ENCODE measurements around the gene ERF. TPM values are rescaled to one million over a fixed set of nuclear protein-coding genes. Genes with fewer than 3 reads are reported as not detected.
A peak's percentile ranks its signal among the peaks of the same experiment; 100 is the strongest.

ERF gene
- total and polyA plus RNA-seq, 10 of the 15 experiments (the other 5 are each of a cell fraction or from before 2014, with no cell fraction given): 0.02 to 51.8 (median 14.4) TPM

- TF ChIP-seq MLLT1 (IDR thresholded peaks at IDR 0.05): 0 out of 2 replicates have a peak, but pooled peaks have one; percentile 28
- no peak for TF ChIP-seq ZNF622 (IDR thresholded peaks at IDR 0.05)
- no peak for TF ChIP-seq NRF1 (conservative IDR thresholded peaks at IDR 0.05; ENCODE audit: low read depth, low read length)
- peak; percentile 81; the same call in 1 of the 2 replicates for TF ChIP-seq HDGF (IDR thresholded peaks at IDR 0.05)
- TF ChIP-seq CEBPZ (IDR thresholded peaks at IDR 0.05; ENCODE audit: low read depth, low read length): no peak
- no peak for TF ChIP-seq SIX5 (IDR thresholded peaks at IDR 0.05; ENCODE audit: low read depth, low read length, severe bottlenecking)
- no peak for TF ChIP-seq ZBTB33 (IDR thresholded peaks at IDR 0.05)
- TF ChIP-seq HDAC6 (IDR thresholded peaks at IDR 0.05; ENCODE audit: unreplicated experiment): no peak
- TF ChIP-seq MYB (IDR thresholded peaks at IDR 0.05; ENCODE audit: borderline replicate concordance, low read depth, low read length): no peak
- peak; percentile 28; the same call in 1 of the 2 replicates for TF ChIP-seq HCFC1 (IDR thresholded peaks at IDR 0.05; ENCODE audit: low read length)
- TF ChIP-seq RBBP5 (conservative IDR thresholded peaks at IDR 0.05): no peak
- no peak for TF ChIP-seq IRF4 (IDR thresholded peaks at IDR 0.05; ENCODE audit: low read depth, low read length)
- TF ChIP-seq, protein P1, sequence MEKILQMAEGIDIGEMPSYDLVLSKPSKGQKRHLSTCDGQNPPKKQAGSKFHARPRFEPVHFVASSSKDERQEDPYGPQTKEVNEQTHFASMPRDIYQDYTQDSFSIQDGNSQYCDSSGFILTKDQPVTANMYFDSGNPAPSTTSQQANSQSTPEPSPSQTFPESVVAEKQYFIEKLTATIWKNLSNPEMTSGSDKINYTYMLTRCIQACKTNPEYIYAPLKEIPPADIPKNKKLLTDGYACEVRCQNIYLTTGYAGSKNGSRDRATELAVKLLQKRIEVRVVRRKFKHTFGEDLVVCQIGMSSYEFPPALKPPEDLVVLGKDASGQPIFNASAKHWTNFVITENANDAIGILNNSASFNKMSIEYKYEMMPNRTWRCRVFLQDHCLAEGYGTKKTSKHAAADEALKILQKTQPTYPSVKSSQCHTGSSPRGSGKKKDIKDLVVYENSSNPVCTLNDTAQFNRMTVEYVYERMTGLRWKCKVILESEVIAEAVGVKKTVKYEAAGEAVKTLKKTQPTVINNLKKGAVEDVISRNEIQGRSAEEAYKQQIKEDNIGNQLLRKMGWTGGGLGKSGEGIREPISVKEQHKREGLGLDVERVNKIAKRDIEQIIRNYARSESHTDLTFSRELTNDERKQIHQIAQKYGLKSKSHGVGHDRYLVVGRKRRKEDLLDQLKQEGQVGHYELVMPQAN (conservative IDR thresholded peaks at IDR 0.05): no peak
- no peak for TF ChIP-seq ZNF217 (IDR thresholded peaks at IDR 0.05)
- TF ChIP-seq KAT2A (conservative IDR thresholded peaks at IDR 0.05; ENCODE audit: control insufficient read depth, low read depth, low read length): no peak
- TF ChIP-seq GATAD2B (conservative IDR thresholded peaks at IDR 0.05; ENCODE audit: low read depth): no peak
- TF ChIP-seq NR2C1 (IDR thresholded peaks at IDR 0.05): no peak
- TF ChIP-seq YBX1 (IDR thresholded peaks at IDR 0.05): no peak
- TF ChIP-seq SMAD1 (IDR thresholded peaks at IDR 0.05; ENCODE audit: low read depth, partially characterized antibody): no peak
- TF ChIP-seq ELK1 (IDR thresholded peaks at IDR 0.05; ENCODE audit: low read depth, low read length): no peak
- TF ChIP-seq SPI1 (IDR thresholded peaks at IDR 0.05; ENCODE audit: borderline replicate concordance, insufficient read depth, low read depth, low read length): no peak
Observed at GRCh38 chr19:42254089-42254849, 659 bp downstream of the ERF start (continued).
